Middle frontal gyrus (tissue), 1 donor: ENCODE data around the gene MMP20.

Experiments
- DNase-seq: peaks from one replicate; pipeline ENCODE4 v3.0.0-alpha.2; 2015; ENCODE audit warnings: low spot score; ENCODE audit errors: extremely low spot score

Gene MMP20

GRCh38 chr11:102592634-102593581 lies 32.2 kb downstream of the MMP20 start:
- no peak for DNase-seq

DNA sequence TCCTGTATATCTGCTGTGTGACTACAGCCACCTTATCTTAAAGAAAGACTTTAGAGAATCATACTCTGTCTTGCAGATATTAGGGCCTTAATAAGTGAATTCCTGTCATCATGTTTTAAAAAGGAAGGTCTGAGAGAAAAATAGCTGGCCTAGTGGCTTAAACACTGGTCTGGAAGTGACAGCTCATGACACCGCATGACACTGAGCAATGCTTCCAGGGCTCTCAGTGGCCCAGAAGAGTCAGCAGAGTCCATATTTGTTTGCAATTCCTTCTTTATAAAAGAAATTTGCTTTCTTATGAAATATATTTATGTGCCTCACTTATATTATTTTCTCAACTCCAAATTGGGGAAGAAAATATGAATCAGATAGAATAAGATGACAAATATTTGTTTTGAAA lies 33.0 kb downstream of the MMP20 start:
- no peak for DNase-seq

GRCh38 chr11:102591160-102591718 lies 33.9 kb downstream of the MMP20 start:
- no peak for DNase-seq

DNA sequence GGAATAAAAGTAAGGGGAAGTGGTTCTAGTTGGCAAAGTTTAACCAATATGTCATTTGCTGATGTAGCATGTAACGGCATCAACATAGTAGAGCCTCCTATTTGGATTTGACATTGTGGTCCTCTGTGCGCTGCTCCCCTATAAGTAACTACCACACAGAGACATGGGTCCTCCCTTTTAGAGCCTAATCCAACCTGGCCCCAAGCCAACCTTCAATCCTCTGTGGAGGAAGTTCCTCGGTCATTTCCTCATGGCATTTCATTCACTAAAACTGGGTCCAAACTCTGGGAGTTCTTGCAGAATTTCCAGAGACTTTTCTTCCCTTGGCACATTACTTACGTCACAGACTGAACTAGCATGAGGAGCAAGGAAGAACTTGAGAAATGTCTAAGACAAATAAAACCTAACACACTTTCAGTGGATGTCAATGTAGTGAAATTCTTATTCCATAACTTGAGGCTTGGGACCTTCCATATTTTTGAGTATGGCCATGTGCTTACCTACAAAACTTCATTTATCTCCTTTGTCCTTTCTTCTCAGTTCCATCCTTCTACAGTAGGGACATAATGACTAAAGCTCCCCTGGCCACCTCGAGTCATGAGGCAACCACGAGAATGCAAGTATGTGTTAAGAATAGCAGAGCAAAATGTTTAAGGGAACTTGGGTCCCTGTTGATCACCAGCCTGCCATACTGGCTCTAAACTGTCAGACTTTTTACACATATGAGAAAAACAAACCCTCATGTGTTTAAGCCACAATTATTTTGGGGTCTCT lies 34.7 kb downstream of the MMP20 start:
- DNase-seq, result no peak

DNA sequence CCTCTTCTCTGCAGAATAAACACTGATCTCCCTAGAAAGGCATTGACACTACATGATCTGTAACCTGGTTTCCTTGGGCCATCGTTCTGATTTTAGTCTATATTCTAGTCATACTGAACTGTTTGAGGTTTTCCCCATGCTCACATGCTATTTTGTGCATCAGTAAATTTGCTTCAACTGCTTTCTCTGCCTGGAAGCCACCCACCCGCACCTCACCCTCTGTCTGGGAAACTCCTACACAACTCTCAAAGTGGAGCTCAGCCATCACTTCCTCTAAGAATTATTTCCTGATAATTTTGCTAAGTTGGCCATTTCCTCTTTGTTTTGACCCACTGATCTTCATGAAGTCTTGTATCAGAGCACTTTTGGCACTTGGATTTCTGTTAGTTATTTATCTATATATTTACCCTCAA lies 36.1 kb downstream of the MMP20 start:
- no peak for DNase-seq

DNA sequence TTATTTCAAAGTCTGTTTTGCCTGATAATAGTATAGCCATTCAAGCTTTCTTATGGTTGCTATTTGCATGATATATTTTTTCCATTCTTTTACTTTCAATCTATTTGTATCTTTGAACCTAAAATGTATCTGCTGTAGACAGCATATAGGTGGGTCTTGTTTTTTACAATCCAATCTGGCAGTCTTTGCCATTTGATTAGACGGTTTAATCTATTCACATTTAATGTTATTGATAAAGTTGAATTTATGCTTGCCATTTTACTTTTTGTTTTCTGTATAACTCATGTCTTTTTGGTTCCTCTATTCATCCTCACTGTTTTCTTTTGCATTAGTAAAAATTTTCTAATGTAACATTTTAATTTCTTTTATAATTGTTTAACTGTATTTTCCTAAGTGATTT lies 37.4 kb downstream of the MMP20 start:
- DNase-seq, result no peak

DNA sequence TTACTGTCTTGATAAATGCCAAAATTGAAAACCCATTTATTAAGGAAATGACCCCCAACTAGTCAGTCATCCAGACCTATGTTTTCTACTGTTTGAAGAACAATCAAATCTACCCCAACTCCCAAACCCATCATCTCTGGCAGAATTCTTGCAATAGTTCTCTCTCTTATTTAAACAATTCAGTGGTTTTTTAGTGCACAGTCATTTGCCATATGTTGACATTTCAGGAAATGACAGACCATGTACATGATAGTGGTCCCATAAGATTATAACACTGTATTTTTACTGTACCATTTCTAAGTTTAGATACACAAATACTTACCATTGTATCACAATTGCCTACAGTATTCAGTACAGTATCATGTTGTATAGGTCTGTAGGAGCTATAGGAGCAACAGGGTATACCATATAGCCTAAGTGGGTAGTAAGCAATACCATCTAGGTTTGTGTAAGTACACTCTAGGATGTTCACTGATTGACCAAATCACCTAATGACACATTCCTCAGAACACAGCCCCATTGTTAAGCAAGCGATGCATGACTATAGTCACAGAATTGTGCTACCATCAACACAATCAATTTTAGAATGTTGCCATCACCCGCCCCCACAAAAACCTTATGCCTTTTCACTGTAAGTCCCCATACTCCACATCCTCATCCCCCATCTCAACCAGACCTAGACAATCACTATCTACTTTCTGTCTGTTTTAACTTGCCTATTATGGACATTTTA lies 41.8 kb downstream of the MMP20 start:
- no peak for DNase-seq

DNA sequence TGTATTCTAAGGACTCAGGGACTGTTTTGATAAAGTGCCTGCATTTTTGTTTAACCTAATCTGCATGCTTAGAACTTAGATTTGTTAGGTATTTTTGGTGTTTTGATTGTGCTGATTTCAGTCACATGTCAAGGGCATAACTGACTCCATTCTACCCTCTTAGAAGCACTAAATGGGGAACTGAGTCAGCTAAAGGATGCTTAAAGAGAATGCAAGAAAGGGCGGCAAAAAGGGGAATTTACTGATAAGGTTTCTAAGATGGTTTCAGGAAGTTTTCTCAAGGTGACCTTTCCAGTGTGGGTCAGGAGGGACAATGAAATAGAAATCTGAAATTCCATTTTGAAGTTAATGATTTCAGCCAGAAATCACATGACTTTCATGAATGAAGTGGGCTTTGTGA lies 43.0 kb downstream of the MMP20 start:
- no peak for DNase-seq

DNA sequence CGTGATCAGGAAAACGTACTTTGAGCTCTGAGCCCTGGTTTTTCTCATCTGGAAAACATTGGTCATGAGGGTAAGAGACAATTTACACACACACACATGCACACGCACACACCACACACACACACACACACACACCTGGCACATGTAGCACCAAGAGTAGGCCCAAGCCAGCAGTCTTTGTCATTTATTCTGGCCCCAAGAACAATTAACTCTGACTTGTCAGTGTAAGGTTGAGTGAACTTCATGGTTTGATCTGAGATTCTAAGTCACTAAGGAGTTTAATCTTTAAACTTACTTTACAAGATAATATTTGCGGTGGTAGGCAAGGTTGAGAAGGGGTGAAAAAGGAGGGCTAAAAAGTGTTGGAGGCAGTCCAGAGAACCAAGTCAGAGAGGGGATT lies 44.1 kb downstream of the MMP20 start:
- no peak for DNase-seq

DNA sequence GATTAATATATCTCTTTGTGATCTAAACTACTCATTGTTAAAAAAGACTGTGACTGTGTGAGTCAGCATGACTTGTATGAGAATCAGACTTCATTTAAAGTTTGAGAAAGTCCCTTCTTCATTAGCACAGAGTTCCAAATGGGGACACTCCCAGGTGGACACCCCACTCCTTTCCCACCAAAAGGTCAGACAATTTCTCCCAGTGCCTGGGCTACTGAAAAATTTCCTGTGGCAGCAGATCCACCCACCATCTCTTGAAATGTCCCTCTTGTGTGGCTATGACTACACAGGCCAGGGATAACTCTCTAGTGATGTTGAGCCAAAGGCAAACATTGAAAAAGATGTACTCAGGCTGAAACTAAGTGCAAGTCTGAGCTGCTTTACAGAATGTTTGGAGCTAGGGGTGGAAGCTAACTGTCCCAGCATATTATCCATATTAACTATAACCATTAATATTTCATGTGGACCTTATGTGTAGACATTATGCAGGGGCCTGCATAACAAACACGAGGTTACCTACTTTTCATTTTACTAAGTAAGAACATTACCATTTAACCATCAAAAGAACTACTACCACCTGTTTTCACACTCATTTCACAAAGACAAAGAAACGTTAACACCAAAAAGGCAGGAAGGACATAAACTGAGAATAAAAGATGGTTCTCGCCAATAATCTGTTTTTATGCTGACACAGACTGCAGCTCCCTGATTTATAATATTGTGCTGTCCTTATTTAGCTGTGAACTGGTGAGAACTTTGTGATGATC lies 44.8 kb downstream of the MMP20 start:
- no peak for DNase-seq

DNA sequence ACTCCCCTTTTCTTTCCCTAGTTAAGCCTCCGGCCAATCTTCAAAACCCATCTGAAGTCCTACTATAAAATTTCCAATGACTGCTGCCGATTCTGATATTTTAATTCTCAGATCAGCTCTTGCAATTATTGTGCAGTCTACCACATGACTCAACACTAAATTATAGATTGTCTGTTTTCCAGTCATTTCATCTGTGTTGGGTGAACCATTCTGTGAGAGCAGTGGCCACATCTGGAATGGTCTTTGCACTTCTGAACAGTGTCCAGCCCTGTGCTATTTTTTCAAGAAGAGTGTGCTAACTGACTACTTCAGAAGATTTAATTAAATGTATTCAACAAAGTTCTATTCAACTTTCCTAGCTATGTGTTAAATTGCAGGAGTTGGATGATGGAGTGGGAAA lies 47.4 kb downstream of the MMP20 start:
- no peak for DNase-seq

DNA sequence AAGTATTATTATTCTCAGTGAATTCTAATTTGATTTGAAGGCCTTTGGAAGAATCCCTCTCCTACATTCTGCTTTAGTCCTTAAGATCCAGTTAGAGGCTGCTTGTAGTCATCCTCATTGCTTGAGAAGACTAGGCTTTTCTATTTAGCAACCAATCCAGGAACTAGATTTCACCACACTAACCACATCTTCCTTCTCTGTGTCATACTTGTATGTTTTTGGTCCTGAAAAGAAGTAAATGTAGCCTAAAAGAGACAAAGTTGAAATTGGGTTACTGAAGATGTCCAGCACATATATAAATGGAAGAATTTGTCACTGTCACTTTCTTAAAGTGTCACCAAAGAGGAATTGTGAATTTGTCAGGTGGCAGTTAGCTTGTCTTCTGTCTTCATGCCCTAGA lies 48.0 kb downstream of the MMP20 start:
- DNase-seq, result no peak

GRCh38 chr11:102576350-102576749 lies 48.8 kb downstream of the MMP20 start:
- DNase-seq, result no peak

- DNase-seq, result no peak
These were observed 50.1 kb downstream of the MMP20 start for GRCh38 chr11:102575012-102575411.

GRCh38 chr11:102573851-102574250 lies 51.3 kb downstream of the MMP20 start:
- no peak for DNase-seq

DNA sequence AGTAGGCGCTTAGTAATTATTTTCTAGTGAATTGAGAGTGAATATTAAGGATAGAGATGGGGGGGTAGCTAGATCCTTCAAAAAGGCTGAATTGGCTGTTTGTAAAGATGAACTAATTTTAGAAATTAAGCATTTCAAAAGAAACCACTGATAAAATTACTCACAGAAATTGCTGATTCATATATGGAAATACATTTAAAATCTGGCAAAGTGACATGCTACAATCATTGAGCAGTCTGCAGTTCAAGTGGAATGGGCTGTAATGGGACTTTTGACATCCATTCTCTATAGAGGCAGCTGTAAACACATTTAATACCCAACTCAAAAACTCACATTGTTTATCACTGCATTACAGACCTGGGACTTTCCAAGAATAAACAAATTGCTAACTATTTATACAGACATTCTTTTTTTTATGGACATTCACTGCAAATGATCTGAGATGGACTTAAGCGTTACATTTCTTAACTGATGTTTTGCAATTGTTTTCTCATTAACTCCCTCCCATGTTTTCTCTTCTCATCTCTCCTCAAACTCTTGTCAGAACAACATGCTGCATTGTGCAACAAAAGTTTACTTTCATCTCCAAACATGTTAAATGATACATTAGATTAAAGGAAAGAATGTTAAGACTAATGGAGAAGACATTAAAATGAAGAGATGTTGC lies 52.4 kb downstream of the MMP20 start:
- no peak for DNase-seq

DNA sequence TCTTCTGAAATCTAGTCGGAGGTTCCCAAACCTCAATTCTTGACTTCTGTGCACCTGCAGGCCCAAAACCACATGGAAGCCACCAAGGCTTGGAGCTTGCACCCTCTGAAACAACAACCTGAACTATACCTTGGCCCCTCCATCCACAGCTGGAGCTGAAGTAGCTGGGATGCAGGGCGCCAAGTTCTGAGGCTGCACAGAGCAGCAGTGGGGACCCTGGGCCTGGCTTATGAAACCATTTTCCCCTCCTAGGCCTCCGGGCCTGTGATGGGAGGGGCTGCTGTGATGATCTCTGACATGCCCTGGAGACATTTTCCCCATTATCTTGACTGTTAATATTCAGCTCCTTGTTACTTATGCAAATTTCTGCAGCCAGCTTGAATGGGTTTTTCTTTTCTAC lies 56.3 kb downstream of the MMP20 start:
- no peak for DNase-seq

DNA sequence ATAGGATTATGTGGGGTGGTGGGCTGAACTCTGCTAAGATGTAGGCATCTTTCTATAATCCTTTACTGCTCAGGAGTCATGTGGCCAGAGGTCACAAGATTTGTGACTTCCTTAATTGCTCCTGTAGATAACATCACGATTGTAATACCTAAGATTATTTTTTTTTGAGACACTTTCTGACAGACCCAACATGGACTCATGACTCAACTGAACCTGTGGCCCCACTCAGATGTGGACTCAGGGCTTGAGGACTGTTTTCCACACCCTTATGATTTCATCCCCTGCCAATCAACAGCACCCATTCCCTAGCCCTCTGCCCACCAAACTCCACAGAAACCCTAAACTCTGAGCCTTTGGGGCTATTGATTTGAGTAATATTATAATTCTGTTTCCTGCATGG lies 59.0 kb downstream of the MMP20 start:
- DNase-seq, result no peak

DNA sequence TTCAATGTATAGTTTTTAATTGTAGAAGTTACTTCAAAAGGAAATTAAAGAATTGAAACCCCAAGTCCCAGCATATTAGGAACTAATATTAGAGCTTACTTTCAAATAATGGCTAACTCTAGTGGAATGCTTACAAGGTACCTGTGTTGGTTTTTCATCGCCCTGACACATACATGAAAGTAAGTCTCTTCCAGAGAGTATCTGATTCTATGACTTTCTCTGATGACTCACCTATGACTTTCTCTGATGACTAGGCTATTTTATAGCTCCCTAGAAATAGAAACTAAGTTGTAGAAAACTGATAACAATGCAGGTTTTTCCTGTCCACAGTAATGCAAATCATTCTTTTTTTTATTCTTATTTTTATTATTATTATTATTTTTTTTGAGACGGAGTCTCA lies 61.0 kb downstream of the MMP20 start:
- no peak for DNase-seq

DNA sequence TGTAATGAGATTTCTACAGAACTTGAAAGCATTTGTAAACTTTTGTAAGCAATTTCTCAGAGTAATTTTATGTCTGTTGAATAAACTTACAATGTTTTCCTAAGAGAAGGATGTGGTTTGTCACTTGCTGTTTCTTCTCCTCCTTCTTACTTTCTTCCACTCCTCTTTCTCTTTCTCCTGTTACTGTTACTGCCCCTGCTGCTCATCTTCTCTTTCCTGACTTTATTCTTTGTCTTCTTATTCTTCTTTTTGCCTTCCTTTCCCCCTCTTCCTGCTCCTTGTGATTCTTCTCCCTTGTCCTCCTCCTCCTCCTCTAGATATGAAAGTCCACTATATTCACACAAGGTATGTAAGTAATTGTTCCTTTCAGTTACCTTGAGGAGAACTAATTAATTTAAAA lies 63.5 kb downstream of the MMP20 start:
- DNase-seq, result no peak
